ENCODE data around the gene CIB4.

The CIB4 gene

DNA sequence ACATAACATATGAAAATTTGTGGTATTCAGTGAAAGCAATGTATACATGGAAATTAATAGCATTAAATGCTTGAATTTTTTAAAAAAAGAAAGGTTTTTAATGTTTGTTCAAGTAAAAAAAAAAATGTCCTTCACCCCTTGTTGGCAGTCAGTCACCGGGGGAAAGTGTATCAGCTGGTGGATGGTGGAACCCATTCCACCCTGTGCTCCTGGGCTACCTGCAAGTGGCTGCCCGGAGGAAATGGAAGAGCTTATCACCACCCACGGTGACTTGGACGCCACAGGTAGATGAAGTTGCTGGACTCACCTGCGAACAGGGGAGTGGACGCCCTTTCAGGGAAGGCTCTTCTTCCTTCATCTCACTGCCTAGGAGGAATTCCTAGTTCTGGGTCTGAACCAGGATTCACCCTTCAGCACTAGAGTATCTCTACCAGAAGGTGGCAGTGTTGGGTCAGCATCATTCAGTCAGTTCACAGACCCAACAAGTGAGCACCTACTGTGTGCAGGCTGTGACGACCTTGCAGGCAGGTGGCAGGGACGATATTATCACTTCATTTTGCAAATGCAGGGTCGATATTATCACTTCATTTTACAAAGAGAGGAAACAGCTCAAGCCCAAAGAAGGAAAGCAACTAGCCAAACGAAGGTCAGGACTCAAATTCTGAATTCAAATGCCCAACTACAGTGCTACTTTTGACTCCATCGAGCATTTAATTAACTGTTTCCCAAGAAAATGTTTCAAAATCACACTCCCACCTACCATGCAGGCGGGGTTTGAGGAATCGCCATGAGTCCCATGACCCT lies 35.8 kb downstream of the CIB4 start:
- DNase-seq = no peak

DNA sequence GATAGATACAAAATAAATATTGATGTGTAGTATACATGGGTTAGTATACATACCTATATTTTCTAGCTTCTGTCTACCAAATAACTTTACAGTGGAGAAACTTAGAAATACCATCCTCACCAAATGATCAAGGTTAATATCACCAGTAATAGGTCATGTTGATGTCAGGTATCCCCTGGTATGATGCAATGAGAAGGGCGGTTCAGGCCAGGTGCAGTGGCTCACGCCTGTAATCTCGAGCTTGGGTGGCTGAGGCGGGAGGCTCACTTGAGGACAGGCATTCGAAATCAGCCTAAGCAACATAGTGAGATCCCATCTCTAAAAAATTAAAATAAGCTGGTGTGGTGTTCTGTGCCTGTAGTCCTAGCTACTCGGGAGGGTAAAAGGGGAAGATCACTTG lies 38.6 kb downstream of the CIB4 start:
- no peak for DNase-seq

DNA sequence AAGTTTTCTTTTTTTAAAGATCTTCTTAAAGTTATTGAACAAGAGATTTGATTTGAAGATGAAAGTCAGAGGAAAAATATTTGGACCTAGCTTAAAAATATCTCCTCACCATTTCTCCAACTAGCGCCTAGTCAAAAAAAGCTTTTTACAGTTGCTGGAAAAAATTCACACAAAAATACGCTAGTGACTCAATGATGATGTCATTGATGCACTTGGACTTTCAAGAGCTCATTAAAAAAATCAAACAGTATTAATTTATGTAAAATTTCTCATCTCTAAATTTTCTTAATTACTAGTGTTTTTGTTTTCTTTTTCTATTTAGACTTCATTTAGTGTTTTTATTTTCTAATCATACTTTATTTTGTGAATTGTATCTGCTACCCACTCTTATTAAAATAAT lies 41.8 kb downstream of the CIB4 start:
- no peak for DNase-seq

DNA sequence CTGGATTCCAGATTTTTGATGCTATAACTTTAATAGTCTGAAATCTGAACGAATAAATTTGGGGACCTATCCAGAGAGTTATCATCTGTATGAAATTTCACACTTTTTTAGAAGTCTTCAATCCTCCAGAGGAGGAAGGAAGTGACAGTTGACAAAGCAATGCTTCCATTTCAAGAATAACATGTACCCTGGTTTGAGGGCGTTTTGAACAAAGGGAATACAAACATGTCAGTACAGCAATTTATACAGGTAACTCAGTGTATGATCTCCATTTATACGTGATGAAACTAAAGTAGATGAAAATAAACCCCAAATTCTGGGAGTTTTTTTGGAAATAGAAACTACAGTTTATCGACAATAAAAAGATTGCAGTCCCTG lies 42.2 kb downstream of the CIB4 start:
- DNase-seq = no peak

DNA sequence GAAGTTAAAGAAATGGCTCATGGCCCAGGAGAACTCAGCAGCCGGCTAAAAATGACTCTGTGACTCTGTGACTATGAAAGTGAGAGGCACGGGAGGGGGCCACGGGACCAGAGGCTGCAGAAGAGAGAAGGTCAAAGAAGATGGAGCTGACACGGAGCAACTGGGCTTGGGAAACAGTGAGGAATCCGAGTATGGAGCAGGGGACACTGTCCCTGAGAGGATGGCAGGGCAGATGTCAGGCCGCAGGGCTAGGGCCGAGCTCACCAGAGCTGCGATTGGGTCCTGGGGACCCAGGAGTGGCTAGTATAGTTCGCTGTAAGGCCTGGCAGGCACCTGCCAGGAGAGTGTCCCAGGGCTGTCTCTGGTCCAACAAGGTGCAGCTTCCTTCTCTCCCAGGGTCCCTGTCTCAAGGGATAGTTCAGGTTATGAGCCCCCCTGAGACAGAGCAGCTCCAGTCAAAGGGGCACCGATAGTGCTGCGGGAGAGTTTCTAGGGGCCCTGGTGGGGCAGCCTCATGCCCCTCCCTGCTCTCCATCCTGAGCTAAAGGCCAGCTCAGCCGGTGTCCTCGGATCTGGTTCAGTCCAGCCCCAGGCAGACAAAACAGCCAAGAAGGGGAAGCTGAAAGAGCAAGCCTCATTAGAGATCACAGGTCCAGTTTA lies 42.7 kb downstream of the CIB4 start:
- DNase-seq = no peak

DNA sequence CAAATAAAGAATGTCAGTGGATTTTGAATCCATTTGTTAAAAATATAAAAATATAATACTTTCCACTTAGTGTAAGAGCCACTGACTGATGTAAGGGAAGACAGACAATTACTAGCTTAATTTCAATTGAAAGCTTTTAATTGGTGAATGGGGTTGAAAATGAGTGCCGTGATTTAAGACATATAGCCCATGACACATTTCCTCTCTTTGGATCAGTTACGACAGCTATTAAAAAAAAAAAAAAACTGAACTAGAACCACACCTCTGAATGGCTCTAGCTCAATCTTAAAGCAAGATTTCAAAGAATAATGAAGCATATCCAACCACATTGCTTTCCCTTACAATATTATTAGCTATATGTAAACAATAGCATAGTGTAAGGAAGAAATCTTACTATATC lies 44.0 kb downstream of the CIB4 start:
- DNase-seq = no peak

DNA sequence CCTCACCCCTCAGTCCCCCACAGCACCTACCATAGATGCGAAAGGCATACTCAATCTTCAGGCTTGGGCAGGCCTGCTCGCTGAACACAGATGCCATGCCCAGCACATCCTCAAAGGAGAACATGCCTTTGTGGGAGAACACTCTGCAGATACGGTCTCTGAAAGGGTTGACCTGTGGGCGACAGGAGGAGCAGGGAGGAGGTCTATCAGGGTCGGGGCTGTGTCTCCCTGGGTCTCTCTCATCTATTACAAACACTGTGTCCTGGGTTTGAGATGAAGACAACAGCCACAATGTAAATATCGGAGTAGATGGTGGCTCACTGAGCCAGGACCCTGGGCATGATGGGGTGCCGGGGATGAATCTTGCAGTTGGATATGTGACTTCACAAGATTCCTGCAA lies 46.0 kb downstream of the CIB4 start:
- no peak for DNase-seq

DNA sequence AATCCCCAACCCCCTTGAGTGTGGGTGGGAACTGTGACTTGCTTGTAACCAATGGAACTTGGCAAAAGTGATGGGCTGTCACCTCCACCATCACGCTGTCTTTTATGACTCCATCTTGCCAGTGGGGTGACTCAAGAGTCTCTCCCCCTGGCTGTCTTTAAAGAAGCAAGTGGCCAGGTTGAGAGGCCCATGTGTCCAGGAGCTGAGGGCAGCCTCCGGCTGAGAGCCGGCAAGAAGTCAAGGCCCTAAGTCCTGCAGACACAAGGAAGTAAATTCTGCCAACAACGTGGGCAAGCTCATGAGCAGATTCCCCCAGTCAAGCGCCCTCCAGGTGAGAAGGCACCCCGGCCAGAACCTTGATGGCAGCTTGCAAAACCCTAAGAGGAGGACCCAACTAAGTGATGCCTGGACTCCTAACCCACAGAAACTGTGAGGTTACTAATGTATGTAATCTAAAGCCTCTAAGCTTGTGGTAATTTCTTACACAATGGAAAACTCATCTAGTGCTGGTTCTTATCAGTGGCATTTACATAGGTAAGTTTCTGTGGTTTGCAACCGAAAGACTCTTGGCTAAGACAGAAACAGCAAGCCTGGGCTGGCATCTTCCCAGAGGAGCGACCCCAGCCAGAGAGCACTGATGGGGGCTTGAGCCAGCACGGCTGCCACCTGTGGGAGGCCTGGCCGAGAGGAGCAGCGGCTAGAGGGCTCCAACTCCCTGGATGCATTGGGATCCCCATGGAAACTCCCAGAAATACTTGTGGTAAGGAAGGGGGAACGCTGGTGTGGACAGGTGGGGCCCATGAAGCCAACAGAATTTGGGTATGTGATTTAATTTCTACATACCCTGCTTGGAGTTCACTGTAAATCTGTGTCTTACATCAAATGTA lies 49.3 kb downstream of the CIB4 start:
- DNase-seq = no peak

DNA sequence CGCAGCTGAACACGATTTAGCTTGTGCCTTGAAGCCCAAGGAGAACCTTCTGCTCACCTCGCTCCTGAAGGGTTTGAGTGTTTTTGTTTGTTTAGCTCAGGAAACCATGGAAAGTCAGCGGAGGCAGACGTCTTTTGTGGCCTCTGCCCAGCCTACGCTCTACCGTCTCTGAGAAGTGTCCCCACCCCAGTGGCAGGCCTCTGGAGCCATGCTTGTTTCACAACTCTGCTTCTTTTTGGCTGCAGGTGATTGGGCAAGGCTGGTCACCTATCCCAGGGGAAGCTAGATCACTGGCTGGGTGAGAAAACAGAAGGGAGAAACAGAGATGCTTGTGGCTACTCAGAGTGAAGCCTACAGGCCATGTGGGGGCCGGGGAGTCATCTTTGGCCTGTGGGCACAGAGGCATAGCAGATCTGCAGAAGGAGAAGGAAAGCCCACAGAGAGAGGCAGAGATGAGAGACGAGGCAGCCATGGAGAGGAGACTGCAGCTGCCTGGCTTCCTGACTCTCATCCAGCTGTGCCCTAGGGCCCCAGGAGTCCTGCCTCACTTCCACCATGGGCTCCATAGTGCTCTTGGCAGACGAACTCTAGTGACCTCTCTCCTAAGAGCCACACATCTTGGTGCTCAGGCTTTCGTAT lies 50.1 kb downstream of the CIB4 start:
- no peak for DNase-seq

DNA sequence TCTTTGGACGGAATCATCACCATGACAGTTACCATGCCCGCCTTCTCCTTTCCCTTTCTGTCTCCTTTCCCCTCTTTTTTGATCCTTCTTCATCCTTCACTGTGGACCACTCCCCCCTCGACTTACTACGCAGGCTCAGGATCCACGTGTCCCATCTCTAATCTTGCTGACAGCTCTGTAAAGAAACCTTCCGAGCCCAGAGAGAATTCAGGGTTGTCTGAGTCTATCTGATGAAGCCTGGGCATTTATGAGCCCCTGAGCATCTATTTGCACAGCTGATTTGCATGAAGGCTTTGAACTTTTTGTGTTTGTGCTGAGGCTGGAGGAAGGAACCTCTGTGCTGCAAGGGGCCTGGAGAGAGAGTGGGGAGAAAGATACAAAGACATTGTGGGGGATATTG lies 50.7 kb downstream of the CIB4 start:
- no peak for DNase-seq

DNA sequence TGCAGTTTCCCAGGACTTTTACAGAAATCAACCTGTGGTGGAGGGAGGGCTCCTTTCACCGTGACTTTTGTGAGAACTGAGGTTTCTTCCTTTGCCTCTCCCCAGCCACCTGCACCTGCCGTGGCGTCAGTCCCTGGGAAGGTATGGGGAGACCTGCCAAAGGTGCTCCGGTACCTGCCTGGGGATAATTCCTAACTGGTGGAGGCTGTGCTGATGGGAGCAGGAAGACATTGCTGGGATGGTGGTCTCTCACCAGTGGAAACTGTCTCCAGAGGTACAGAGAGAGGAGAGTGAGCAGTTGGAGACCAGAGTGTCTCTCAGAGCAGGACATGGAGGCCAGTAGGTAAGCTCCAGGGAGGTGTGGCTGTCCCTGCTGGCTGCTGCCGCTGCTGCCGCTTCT lies 52.6 kb downstream of the CIB4 start:
- no peak for DNase-seq

DNA sequence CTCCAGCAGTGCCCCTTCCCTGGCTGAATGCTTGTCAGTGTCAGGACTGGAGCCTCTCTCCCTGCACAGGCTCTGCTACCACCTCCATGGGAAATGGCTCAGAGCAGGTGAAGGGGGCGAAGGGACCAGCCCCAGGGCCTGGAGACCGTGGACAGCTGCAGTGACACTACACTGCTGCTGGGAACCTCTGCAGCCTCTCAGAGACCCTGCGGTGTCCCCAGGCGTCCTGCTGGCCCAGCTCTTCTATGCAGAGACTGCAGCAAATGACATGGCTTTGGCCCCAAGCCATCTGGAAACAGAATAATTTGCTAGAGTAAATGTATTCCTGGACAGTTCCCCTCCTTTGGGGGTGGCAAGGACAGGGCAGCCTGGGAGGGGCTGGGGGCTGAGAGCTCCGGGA lies 53.2 kb downstream of the CIB4 start:
- DNase-seq = no peak

DNA sequence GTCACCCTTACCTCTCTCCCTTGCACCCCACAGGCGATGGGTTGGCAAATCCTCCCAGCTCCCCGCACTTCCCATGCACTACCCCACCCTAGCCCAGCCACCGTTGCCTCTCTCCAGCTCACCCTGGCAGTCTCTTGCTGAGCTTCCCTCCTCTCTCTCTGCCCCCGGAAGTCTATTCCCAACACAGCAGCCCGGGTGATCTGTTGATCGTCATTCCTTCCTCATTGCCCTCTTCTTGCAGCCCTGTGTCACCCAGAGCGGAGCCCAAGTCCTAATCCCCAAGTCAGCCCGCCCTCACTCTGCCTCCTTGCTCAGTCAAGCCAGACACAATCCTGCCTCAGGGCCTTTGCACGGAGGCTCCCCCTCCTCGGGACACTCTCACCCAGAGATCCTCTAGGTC lies 55.2 kb downstream of the CIB4 start:
- DNase-seq = no peak

DNA sequence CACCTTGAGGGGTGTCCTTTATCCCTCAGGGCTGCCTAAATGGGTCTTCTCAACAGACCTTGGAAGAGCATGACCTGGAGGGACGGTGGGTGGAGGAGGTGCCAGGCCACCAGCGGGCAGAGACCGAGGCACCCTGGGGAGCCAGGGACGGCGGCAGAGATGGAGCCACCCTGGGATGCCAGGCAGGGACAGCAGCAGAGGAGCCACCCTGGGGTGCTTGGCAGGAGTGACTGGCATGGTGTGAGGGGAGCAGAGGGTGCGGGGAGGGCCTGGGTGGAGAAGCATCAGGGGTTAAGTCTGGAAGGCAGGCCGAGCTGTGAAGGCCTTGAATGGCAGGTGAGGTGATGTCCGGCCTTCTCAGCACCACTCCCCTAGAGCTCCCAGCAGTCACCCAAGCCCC lies 56.1 kb downstream of the CIB4 start:
- no peak for DNase-seq

DNA sequence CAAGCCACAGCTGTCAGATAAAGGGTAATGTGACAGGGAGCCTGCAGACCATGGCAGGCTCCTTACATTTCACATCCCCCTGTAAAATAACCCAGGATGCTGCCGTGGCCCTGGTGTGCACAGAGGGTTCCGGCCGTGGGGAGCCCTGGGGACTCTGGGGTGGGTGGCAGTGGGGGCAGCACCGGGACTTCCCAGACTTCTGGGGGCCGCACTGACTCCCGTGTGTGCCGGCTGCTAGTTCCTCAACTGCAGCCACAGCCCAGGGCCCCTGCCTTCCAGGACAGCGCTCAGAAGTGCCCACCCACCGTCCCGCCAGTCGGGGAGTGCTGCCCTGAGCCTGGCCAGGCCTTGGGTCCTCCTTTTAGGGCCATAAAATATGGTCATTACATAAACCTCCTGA lies 56.5 kb downstream of the CIB4 start:
- no peak for DNase-seq

DNA sequence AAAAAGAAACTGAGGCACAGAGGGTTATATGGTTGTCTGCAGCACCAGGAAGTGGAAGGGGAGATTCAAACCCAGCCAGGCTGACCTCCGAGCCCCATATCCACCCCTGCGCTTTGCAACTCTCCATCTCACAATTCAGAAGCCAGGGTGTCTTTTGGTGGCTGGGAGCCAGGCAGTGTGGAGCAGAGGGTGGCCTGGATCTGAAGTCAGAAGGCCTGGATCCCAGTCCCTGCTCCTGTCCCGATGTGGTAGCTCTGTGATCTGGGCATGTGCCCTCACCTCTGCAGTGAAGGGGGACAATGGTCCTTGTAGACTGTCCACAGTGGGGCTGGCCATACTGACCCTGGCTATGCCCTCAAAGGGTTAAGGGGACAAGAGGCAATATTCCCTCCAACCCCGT lies 57.0 kb downstream of the CIB4 start:
- DNase-seq = no peak

DNA sequence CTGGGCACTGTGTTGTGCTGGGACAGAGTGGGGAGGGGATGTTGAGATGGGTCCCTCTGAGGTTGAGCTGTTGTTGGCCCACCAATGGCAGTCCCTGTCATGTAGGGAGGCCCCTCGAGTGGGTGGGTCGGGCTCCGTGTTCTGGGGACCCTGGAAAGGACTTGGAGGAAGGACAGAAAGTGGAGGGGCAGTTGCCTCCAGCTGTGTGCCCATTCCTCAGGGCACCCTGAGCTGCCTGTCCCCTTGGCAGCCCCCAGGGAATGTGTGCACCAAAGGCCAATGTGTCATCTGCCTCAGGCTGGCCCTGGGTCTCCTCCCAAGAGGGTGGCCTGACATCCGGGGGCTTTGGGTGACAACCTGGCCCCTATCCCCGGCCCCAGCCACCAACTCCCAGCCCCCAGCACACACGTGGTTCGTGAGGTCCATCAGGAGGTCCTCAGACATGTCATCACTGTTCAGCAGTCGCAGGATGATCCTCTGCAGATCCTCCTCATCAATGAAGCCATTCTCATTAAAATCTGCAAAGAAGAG lies 57.7 kb downstream of the CIB4 start:
- DNase-seq = no peak

DNA sequence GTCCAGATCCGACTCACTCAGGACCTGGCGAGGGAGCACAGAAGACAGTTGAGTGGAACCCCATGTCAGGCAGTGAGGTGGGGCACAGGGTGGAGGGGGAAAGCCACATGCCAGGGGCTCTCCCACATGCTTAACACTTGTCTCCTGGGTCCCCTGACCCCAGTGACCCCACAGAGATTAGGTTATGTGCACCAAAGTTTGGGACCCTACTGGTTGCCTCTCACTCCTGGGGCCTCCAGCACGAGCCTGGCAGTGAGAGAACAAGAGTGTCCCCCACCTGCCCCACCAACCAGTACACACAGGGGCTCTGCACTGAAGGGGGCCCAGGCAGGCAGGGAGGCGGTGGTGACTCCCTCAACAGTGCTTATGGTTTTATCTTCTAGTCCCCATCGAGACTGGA lies 58.3 kb downstream of the CIB4 start:
- no peak for DNase-seq

DNA sequence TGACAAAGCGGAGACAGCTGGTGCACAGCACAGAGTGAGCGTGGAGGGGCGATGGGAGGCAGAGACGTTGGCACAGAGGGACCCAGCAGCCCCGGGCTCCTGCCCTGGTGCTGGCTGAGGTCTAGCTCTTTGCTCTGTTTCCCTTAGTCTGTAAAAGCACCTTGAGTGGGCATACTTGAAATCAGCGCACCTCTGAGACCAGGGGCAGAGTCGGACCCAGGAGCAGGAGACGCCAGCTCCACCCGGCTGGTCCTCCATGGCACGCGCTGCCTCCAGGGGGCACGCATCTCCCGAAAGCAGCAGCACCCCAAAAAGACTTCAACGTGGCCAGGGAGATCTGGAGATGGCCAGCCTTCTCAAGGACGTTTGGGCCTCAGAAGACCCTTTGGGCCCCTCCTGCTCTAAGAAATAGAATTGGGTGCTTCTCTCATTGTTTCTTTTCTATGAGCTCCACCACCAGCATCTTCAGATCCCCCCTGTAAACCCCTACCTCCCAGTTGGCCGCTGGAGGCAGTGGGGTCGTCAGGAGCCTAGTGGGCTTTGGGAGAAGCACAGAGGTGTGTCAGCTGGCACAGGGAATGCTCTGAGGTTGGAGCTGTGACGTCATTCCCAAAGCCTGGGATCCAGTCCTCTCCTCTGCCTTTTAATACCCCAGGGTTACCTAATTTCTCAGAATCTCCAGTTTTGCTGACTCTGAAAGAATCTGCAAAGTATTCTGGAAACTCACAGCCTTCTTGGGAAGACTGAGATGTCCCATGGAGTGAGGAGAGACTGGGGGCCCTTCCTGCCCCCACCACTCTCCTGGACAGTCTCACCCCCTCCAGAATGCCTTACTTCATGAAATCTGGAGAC lies 58.9 kb downstream of the CIB4 start:
- no peak for DNase-seq

DNA sequence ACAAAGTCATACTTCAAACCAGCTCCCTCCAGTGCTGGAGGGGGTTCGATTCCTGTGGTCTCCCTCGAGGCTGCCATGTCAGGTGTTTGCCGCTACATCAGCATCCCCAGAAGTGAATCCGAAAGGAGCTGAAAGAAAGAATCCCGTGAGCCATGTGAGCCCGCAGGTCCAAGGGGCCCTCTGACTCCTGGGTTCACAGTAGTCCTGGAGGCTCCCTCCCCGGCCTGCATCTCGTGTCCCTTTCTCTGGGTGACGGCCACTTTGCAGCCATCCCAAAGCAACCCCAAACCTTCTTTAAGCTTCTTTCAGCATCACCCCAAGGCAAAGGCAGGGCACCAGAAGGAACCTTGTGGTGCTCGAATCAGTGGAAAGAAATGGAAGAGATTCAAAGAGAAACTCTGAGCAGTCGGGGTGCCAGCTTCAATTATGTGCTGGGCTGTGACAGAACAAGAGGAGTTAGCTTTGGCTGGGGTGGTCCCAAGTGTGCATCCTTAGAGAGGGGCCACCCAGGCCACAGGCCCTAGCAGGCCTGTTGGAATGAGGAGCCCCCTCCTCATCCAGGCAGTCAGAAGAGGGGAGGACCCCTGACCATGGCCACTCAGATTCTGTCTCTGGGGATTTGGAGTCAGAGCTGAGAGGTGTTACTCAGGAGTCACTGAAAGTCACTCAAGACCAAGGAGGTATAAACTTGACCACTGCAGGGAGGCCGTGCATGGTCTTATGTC lies 59.7 kb downstream of the CIB4 start:
- DNase-seq = no peak

DNA sequence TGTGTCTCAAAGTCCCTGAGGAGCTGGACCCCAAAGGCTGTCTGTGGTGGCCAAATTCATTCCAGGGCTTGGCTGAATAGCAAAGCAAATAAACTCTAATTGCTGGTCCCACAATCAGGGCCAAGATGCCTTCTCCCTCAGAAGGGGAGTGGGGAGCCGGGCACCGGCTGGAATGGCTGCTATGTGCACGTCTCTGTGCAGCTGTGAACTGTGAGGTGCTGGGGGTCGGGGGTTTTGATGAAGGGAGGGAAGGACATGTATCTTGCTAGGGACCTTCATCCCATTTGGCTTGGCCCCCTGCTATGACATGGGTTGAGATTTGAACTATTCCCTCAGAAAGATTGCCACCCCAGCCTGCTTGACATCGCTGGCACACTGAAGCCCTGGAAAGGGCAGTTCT lies 60.4 kb downstream of the CIB4 start:
- DNase-seq = no peak
